Testis (tissue), 2 donors: Measurements from ENCODE around the gene TTBK1.

ENCODE experiments used
- CTCF ChIP-seq, 3 experiments: fragments of 450-650 bp in 2 of 3; fragments of 200-600 bp in 1 of 3; sonication (generic) in 1 of 3; IDR thresholded peaks; one replicate each; pipeline ENCODE4 v1.5.1; 2016 to 2019; ENCODE audit warnings: antibody characterized with exemption in 3 of 3, mild to moderate bottlenecking in 2 of 3, moderate library complexity in 1 of 3
- POLR2A ChIP-seq: fragments of 450-650 bp; IDR thresholded peaks from one replicate; pipeline ENCODE4 v1.6.1; 2017; ENCODE audit warnings: antibody characterized with exemption, mild to moderate bottlenecking, moderate library complexity

- no peak for TF ChIP-seq CTCF (IDR thresholded peaks at IDR 0.05)
- no peak for TF ChIP-seq POLR2A
These were observed 7.4 kb upstream of the TTBK1 start for GRCh38 chr6:43235841-43236240.
